ENCODE data around the gene IRF8.

The IRF8 gene

GRCh38 chr16:85878875-85879274 lies 20.1 kb upstream of the IRF8 start:
- no peak for TF ChIP-seq GATA1 (IDR thresholded peaks at IDR 0.05; ENCODE audit: low read depth, low read length)
- DNase-seq, result no peak

DNA sequence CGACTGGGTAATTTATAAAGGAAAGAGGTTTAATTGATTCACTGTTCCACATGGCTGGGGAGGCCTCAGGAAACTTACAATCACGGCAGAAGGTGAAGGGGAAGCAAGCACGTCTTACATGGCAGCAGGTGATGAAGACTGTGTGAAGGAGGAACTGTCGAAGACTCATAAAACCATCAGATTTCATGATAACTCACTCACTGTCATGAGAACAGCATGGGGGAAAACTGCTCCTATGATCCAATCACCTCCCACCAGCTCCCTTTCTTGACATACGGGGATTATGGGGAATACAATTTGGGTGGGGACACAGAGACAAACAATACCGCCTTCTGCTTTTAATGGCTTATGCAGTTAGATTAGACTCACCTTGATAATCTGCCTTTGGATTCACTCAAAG lies 19.4 kb upstream of the IRF8 start:
- DNase-seq, result no peak
- no peak for TF ChIP-seq GATA1 (IDR thresholded peaks at IDR 0.05; ENCODE audit: low read depth, low read length)
- TF ChIP-seq POLR2A (IDR thresholded peaks at IDR 0.05; ENCODE audit: low read length), result no peak

DNA sequence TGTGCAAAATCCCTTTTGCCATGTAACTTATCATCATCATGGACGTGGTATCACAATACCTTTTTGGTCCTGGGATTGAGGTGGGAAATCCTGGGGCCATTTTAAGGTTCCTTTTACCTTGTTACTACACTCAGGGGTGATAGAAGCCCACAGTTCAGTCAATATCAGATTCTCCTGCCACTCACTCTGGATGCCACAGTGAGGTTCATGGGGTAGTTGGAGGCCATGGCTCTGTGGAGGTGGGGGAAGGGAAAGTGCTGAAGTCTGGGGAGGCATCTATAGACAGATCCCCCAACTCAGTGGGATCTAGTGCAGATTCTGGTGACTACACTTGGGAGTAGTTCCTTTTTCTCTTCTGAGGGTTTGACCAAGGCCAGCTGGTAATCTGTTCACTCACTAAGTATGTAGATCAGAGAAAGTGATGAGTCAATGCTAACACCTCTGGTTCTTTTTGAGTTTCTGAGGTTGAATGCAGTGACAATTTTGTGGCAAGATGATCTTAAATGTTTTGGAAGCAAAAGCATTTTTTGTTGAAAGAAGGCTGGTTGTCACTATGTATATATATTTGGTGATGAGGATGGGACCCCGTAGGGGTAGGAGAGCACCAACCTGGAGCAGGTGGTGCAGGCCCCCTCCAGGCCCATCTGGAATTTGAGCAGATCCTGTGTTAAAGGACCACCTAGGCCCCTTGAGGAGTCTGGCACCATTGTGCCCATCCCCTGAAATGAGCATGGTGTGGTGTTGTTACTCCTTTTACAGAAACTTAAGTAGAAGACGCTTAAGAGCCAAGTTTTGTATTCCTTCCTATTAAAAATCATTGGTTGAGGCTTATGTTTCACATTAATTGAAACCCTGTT lies 18.8 kb upstream of the IRF8 start:
- TF ChIP-seq POLR2A (IDR thresholded peaks at IDR 0.05; ENCODE audit: low read length), result no peak
- no peak for TF ChIP-seq GATA1 (IDR thresholded peaks at IDR 0.05; ENCODE audit: low read depth, low read length)
- DNase-seq, result no peak

GRCh38 chr16:85880861-85881260 lies 18.1 kb upstream of the IRF8 start:
- TF ChIP-seq POLR2A (IDR thresholded peaks at IDR 0.05; ENCODE audit: low read length) (no peak), GATA1 (IDR thresholded peaks at IDR 0.05; ENCODE audit: low read depth, low read length) (no peak)
- no peak for DNase-seq

- DNase-seq, result no peak
- TF ChIP-seq POLR2A (IDR thresholded peaks at IDR 0.05; ENCODE audit: low read length) (no peak), GATA1 (IDR thresholded peaks at IDR 0.05; ENCODE audit: low read depth, low read length) (no peak)
Observed at GRCh38 chr16:85881436-85881835, 17.5 kb upstream of the IRF8 start.

GRCh38 chr16:85882181-85882810 lies 16.7 kb upstream of the IRF8 start:
- no peak for DNase-seq
- TF ChIP-seq GATA1 (IDR thresholded peaks at IDR 0.05; ENCODE audit: low read depth, low read length) (no peak), POLR2A (IDR thresholded peaks at IDR 0.05; ENCODE audit: low read length) (no peak)

DNA sequence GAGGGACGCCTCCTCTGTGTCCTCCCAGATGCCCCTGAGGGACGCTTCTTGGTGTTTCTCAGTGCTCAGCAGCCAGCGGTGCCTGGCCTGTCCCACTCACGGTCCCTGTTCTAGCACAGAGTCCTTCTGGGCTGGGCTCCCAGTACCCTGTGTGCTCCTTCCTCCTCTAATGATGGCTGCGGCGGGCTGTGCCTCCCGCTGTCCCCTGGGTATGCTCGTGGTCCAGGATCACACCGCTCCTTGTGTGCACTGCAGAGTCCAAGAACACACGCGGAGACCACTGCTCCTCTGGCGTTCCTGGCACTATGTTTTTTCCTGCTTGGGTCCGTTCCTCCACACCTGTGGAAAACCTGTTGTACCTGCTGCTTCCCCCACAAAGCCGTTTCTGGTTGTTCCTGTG lies 15.1 kb upstream of the IRF8 start:
- no peak for DNase-seq
- no peak for TF ChIP-seq GATA1 (IDR thresholded peaks at IDR 0.05; ENCODE audit: low read depth, low read length)
- no peak for TF ChIP-seq POLR2A (IDR thresholded peaks at IDR 0.05; ENCODE audit: low read length)

- DNase-seq, result no peak
- no peak for TF ChIP-seq POLR2A (IDR thresholded peaks at IDR 0.05; ENCODE audit: low read length)
- TF ChIP-seq GATA1 (IDR thresholded peaks at IDR 0.05; ENCODE audit: low read depth, low read length), result no peak
Observed at GRCh38 chr16:85884808-85885463, 14.0 kb upstream of the IRF8 start.

GRCh38 chr16:85885537-85885936 lies 13.4 kb upstream of the IRF8 start:
- TF ChIP-seq GATA1 (IDR thresholded peaks at IDR 0.05; ENCODE audit: low read depth, low read length), result no peak
- TF ChIP-seq POLR2A (IDR thresholded peaks at IDR 0.05; ENCODE audit: low read length), result no peak
- DNase-seq, result no peak

GRCh38 chr16:85888405-85889331 lies 10.3 kb upstream of the IRF8 start:
- TF ChIP-seq POLR2A (IDR thresholded peaks at IDR 0.05; ENCODE audit: low read length) (no peak), GATA1 (IDR thresholded peaks at IDR 0.05; ENCODE audit: low read depth, low read length) (no peak)
- no peak for DNase-seq

DNA sequence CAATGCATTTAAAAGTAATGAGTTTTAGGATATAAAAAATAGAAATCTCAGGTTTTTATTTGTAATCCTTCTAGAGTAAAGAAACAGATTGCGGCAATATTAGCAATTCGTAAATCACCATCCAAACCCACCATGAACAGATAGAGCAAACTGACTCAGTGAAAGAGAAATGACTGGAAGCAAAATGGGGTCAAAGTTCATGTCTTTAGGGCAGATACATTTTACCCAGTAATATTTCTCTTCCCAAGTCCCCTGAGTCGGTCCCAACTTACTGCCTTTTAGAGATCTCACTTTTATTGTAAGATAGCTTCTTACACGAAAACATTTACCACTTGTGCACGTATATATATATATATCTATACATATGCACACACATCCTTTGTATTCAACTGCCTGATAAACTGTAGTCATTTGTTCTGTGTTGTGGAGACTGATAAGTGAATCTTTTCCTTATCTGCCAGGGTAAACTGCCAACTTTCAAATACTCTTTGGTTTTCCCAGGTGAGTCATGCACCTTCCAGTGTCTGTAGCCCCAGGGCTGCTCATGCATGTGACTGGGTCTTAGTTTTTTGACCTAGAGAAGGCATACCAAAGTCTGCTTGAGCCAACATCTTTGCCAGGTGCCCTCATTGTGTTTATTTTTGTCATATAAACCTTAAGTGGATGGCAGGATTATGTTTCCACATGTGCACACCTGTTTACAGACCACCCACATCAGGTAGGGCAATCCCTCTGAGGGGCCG lies 7.8 kb upstream of the IRF8 start:
- TF ChIP-seq GATA1 (IDR thresholded peaks at IDR 0.05; ENCODE audit: low read depth, low read length) (no peak), POLR2A (IDR thresholded peaks at IDR 0.05; ENCODE audit: low read length) (no peak)
- DNase-seq, result no peak

GRCh38 chr16:85891776-85892166 lies 7.2 kb upstream of the IRF8 start:
- no peak for DNase-seq
- TF ChIP-seq POLR2A (IDR thresholded peaks at IDR 0.05; ENCODE audit: low read length) (no peak), GATA1 (IDR thresholded peaks at IDR 0.05; ENCODE audit: low read depth, low read length) (no peak)

DNA sequence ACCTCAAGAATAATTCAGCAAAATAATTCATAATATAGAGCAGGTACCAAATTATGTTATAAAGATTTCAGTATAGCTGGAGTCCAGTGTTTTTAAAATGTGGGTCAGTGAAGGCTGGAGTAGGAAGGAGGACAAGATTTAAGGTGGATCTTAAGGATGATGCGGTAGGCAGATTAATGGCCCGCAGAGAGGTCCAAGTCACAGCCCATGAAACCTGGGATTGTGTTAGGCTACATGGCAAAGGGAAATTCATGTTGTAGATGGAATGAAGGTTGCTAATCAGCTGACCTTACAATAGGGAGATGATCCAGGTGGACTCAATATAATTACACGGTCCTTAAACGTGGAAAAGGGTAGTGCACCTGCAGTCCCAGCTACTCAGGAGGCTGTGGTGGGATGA lies 6.2 kb upstream of the IRF8 start:
- DNase-seq, result no peak
- TF ChIP-seq GATA1 (IDR thresholded peaks at IDR 0.05; ENCODE audit: low read depth, low read length), result no peak
- TF ChIP-seq POLR2A (IDR thresholded peaks at IDR 0.05; ENCODE audit: low read length), result no peak

Data from erythroblast (primary cell).